UCSD-AML1 (cell line): ENCODE measurements around the gene ZAR1L.

Experiments used
- DNase-seq: peaks from one replicate; lab custom pipeline; 2025; ENCODE audit not compliant: unreplicated experiment; lab: John Stamatoyannopoulos, UW

Gene ZAR1L

DNA sequence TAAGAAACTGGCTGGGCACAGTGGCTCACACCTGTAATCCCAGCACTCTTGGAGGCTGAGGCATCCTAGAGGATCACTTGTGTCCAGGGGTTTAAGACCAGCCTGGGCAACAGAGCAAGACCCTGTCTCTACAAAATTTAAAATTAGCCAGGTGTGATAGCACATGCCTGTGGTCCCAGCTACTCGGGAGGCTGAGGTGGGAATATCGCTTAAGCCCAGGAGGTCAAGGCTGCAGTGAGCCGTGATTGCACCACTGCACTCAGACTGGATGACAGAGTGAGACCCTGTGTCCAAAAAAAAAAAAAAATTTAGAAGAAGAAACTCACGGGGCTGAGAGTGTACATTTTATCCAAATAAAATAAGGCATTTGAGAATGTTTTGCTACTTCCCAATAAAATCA is 58.9 kb downstream of the ZAR1L start:
- DNase-seq, result no peak

DNA sequence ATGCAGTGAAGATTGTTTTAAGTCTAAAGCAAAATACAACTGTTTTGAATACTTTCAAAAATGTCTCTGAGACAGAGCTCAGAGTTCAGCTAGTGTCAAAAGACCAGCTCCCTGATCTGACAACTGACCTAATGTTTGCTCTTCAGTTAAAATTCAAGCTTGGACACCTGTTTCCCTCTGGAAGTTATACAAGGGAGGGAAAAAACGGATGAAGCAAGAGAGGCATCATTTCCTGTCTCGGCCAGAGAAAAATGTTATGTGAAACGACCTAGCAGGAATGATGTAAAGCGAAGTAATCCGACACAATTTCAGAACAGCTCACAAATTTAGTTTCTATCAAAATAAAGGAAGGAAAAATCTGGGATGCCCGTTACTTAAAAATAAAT is 59.4 kb downstream of the ZAR1L start:
- DNase-seq, result no peak

DNA sequence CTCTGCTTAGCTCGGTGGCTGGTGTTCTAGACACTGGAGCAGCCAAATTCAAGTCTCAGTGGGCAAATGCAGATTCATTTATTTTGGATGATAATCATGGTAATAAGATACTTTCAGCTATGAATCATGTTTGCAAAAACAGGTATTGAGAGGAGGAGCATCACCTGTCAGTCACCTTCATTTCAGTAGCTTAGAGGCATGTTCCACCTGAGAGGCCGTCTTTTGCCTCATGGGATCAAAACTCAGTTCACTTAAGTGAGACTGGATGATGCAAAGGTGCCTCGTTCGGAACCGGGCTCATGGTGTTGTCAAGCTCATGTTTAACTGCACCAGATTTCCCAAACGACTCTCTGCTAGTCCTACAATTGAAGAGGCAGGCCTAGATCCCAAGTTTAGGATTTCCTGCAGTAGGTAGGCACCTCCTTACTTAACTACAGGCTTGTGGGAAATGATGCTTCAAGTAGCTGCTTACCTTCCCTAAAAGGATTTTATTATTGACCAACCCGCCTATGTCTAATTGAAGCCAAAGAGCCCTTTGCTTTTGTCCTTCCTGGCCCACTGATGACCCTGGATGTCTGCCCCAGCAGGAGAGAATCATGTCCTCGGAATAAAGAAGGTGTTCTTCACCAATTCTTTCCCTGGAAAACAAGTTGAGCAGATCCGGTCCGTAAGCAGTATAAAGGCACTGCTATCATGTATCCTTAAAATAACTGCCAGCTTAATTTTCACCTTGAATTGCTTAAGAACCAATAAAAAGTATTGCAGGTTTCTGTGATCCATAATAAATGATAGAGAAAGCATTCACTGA is 60.0 kb downstream of the ZAR1L start:
- no peak for DNase-seq

DNA sequence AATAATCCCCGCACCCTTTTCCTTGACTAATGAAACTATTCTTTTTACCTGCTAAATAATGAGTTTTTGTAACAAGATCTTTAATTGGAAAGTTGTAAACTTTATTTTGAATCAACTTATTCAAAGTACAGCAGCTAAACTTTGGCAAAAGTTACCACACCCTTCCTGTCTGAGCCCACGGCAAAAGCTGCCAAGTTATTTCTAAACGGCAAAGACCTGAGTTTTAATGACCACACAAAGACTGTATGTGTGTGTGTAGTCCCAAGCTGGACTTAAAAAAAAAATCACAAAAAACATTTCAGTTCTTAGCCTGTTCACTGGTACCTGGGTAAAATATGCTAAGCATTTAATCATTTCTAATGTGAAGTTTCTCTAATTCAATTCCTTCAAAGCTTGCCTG is 60.7 kb downstream of the ZAR1L start:
- DNase-seq, result no peak

DNA sequence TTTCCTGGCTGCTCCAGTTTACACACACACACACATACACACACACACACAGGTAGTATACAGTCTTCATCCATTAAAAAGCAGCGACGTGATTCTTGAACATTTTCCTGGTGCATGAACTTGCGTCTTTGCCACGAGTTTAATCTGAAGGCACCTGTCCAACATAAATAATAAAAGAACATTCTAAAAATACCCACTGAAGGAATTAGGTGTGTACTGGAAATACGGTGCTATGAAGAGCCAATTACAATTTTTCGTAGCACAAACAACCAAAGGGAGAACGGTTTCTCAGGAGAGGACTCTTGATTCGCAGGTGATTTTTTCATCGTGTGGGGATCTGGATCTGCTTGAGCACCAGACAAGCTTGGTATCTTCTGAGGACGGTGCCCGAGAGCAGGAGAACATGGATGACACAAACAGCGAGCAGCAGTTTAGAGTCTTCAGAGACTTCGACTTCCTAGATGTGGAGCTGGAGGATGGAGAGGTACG is 61.2 kb downstream of the ZAR1L start:
- DNase-seq, result no peak
